Measurements from ENCODE around the gene HDLBP. TPM values are rescaled to one million over a fixed set of nuclear protein-coding genes. Genes with fewer than 3 reads are reported as not detected.

The HDLBP gene
- total RNA-seq, 1 donor from 2014 or later: 326 TPM

DNA sequence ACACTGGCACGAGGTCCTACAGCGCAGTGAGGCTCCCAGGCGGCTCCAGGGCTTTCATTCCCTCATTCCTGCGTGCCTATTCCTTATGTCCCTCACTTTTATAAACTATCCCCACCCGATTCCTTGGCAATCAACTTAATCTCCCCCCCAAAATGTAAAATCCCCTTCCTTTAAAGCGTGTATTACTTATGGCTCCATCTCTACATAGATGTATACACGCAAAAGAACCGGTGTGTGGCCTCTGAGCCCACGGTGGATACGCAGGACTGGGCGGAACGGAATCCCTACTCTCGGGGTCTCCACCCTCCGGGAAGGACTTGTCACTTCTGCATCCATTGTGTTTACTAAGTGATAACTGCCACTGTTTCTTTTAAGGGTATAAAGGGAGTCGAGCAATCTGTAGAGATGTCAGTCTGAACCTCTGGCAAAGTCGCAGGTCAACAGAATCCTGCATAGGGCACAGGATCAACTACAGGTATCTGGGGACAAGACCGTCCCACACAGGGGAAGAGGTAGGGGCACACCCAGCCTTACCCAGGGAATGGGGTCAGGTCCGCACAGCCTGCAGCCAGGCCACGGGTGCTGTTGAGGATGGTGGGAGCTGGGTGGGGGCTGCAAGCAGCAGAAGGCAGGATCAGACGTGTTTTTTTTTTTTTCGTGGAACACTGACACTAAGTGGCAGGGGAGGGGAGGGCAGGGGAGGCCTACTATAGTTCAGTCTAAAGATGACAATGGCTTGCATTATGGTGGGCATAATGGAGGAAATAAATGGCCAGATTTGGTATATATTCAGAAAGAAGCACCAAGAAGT, 42.1 kb downstream of the HDLBP start:
- no peak for DNase-seq (ENCODE audit: low read depth)
- peak overlapping the region; percentile 71 for H3K4me3 ChIP-seq (ENCODE audit: low read depth, low read length)
- no peak for TF ChIP-seq CTCF (conservative IDR thresholded peaks at IDR 0.05; ENCODE audit: low read depth, low read length)

GRCh38 chr2:241272303-241273209, 42.9 kb downstream of the HDLBP start:
- TF ChIP-seq CTCF (conservative IDR thresholded peaks at IDR 0.05; ENCODE audit: low read depth, low read length): no peak
- H3K4me3 ChIP-seq (ENCODE audit: low read depth, low read length): peak overlapping the region; percentile 71
- no peak for DNase-seq (ENCODE audit: low read depth)

DNA sequence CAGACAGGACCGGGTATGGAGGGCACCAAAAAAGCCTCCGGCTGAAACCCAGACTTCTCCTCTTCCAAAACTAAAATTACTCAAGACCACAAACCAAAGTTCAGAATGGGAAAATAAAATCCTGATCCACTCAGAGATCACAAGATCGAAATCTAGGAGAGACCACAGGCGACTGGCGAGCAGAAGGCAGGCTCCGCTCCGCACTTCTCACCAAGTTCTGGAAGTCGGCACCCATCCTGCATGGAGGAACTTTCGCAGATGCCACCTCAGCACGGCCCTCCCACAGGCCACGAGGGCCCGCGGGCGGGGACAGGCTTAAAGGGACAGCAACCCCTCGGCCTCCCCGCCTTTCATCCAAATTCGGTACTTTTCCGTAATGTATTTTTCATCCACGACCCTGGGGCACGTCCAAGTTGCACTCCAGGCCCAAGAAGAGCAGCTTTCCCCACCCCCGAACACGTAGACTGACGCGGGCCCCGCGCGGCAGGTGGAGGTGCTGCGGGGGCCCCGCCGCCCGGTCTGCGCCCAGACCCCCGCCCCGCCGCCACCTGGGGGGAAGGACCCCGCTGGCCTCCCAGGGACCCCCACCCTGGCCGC, 43.7 kb downstream of the HDLBP start:
- TF ChIP-seq CTCF (conservative IDR thresholded peaks at IDR 0.05; ENCODE audit: low read depth, low read length): no peak

DNA sequence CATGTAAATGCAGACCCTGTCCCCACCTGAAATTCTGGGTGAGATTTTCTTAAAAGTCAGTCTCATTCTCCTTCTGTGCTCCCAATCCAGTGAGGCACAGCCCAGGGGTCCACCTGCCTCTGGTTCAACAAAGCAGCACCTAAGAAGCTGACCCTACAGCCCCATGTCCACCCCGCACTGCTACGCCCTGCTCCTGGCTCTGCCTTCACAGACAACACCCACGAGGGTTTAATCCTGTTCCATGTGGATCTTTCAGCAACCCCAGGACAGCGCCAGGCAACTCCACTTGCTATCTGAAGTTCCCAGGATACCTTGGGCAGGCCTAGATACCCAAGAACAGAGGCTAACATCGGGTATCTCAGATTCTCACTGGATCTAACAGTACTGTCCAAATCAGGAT, 44.9 kb downstream of the HDLBP start:
- no peak for DNase-seq (ENCODE audit: low read depth)
- no peak overlapping the region for H3K4me3 ChIP-seq (ENCODE audit: low read depth, low read length)
- TF ChIP-seq CTCF (conservative IDR thresholded peaks at IDR 0.05; ENCODE audit: low read depth, low read length): no peak

More for the DNA sequence above, 43.7 kb downstream of the HDLBP start:
- peak overlapping the region; percentile 71 for H3K4me3 ChIP-seq (ENCODE audit: low read depth, low read length)
- no peak for DNase-seq (ENCODE audit: low read depth)

GRCh38 chr2:241269707-241270520, 45.6 kb downstream of the HDLBP start:
- H3K4me3 ChIP-seq (ENCODE audit: low read depth, low read length): no peak overlapping the region
- no peak for DNase-seq (ENCODE audit: low read depth)
- no peak for TF ChIP-seq CTCF (conservative IDR thresholded peaks at IDR 0.05; ENCODE audit: low read depth, low read length)

- DNase-seq (ENCODE audit: low read depth): no peak
- H3K4me3 ChIP-seq (ENCODE audit: low read depth, low read length): no peak overlapping the region
- TF ChIP-seq CTCF (conservative IDR thresholded peaks at IDR 0.05; ENCODE audit: low read depth, low read length): no peak
Measured at GRCh38 chr2:241268716-241269445, 46.6 kb downstream of the HDLBP start.

All from epithelial cell of proximal tubule (primary cell).